Psoas muscle (tissue), 8 donors: ENCODE results near the gene ZFTA. TPM values are rescaled to one million over a fixed set of nuclear protein-coding genes. Genes with fewer than 3 reads are reported as not detected.

ENCODE experiments used
- ATAC-seq, 4 donors: fragments of 200-7000 bp; cut with Tn5 transposase; one replicate each; pipeline ENCODE4 v1.9.1; 2020; ENCODE audit warnings: moderate library complexity in 3 of 4, mild to moderate bottlenecking in 2 of 4
- DNase-seq, 2 donors: peaks; one replicate each; pipeline ENCODE4 v3.0.0-alpha.2; 2020
- H3K27ac ChIP-seq: fragments of 200-600 bp; one replicate; pipeline ENCODE4 v1.8.0; 2022
- H3K27me3 ChIP-seq, 3 donors: fragments of 200-600 bp in 1 of 3; one replicate each; pipeline versions ENCODE4 v1.6.1 to v1.8.0; 2013 to 2022; ENCODE audit warnings: low read length in 2 of 3, mild to moderate bottlenecking in 2 of 3, moderate library complexity in 1 of 3; ENCODE audit not compliant: insufficient read depth in 3 of 3
- H3K36me3 ChIP-seq, 2 donors: fragments of 200-600 bp in 1 of 2; one replicate each; pipeline versions ENCODE4 v1.6.1 to v1.8.0; 2013 to 2022; ENCODE audit warnings: low read depth in 1 of 2, mild to moderate bottlenecking in 1 of 2, moderate library complexity in 1 of 2; ENCODE audit not compliant: insufficient read depth in 1 of 2
- H3K4me1 ChIP-seq: fragments of 200-600 bp; one replicate; pipeline ENCODE4 v1.8.0; 2022
- H3K4me3 ChIP-seq: fragments of 200-600 bp; one replicate; pipeline ENCODE4 v1.8.0; 2022; ENCODE audit warnings: mild to moderate bottlenecking
- H3K9me3 ChIP-seq: fragments of 200-600 bp; one replicate; pipeline ENCODE4 v1.8.0; 2022
- CTCF ChIP-seq: fragments of 200-600 bp; IDR thresholded peaks from one replicate; pipeline ENCODE4 v1.8.0; 2022; ENCODE audit warnings: antibody characterized with exemption
- WGBS, 3 donors: extraction: QIAGEN DNeasy Blood & Tissue Kit; methylation state at CpG; one replicate each; pipeline versions ENCODE4 v1.1.6 to v1.1.7; 2013; 5-methylcytosine and 5-hydroxymethylcytosine counted together
- intact Hi-C, 2 donors: fragments of 100-400 bp; cut with DNase I; formaldehyde crosslinking; loops; one replicate each; pipeline versions ENCODE4 v1.11.0 to v1.14.2; 2022
- polyA plus RNA-seq, 3 donors: library from polyadenylated mRNA; stranded (reverse); fragments of 200-250 nt; gene quantifications; one replicate each; pipeline ENCODE4 v1.2.3, GENCODE V29; 2013
- total RNA-seq, 4 donors: library from RNA; stranded (reverse); fragmentation: NEBNext Ultra II Directional in 2 of 4; extraction: Animal tissue kit (Norgen Biotek cat#: 25700) in 2 of 4; gene quantifications; one replicate each; pipeline versions ENCODE4 v1.2.1 to v1.2.4, GENCODE V29; 2021 to 2023
- donor health status: healthy with polysubstance abuse.
- donor health status: DM: no; HTN: no; CAD: no; lungs with moderate emphysema.
- donor health status: Bipolar disorder and iron deficiency.
- donor health status: healthy.
- donor health status: DM: yes; HTN: yes; CAD: no.
- donor health status: DM: no; HTN: no; CAD: no.
- donor health status: DM: no; HTN: no; CAD: no.
- donor health status: DM: yes; HTN: yes; CAD: no.

Gene ZFTA
- total and polyA plus RNA-seq, 7 donors: 2.1 to 14.7 (median 7.5) TPM

GRCh38 chr11:63795066-63795465 is 26.5 kb upstream of the ZFTA start:
- DNase-seq (no peak), ATAC-seq (no peak)
- Histone ChIP-seq H3K36me3 (no peaks in the 10 kb centered on the region), H3K27me3 (no peaks in the 10 kb centered on the region), H3K27ac (no peak overlapping the region), H3K4me1 (no peaks in the 10 kb centered on the region), H3K9me3 (peaks cover 8% of the 10 kb centered on the region), H3K4me3 (no peak overlapping the region)
- WGBS, 3 donors: 78 to 82% (median 80%) methylated on average over 11 of the region's 11 CpGs
- intact Hi-C loops: no loop called here
- no peak for TF ChIP-seq CTCF

GRCh38 chr11:63793161-63793560 is 24.6 kb upstream of the ZFTA start:
- intact Hi-C loops: no loop called here
- Histone ChIP-seq H3K27me3 (no peaks in the 10 kb centered on the region), H3K27ac (no peak overlapping the region), H3K4me1 (no peaks in the 10 kb centered on the region), H3K4me3 (no peak overlapping the region), H3K9me3 (peaks cover 8% of the 10 kb centered on the region), H3K36me3 (no peaks in the 10 kb centered on the region)
- ATAC-seq (no peak), DNase-seq (no peak)
- no peak for TF ChIP-seq CTCF

GRCh38 chr11:63791495-63792167 is 23.1 kb upstream of the ZFTA start:
- peaks cover 8% of the 10 kb centered on the region for H3K9me3 ChIP-seq
- no peak for TF ChIP-seq CTCF
- no peaks in the 10 kb centered on the region for H3K4me1 ChIP-seq
- no peak for DNase-seq
- 86 to 95% (median 93%) methylated on average over 6 of the region's 6 CpGs for WGBS, 3 donors
- no peak for ATAC-seq
- H3K36me3 ChIP-seq: no peaks in the 10 kb centered on the region
- peaks cover 0 to 2% (median 0%) of the 10 kb centered on the region in 3 donors for H3K27me3 ChIP-seq
- H3K27ac ChIP-seq: no peak overlapping the region
- intact Hi-C loops: no loop called here
- no peak overlapping the region for H3K4me3 ChIP-seq

GRCh38 chr11:63785823-63786222 is 17.2 kb upstream of the ZFTA start:
- no peak for TF ChIP-seq CTCF
- intact Hi-C loops: no loop called here

More at GRCh38 chr11:63785823-63786222, 17.2 kb upstream of the ZFTA start:
- Histone ChIP-seq H3K4me3 (no peak overlapping the region), H3K4me1 (no peaks in the 10 kb centered on the region), H3K9me3 (no peaks in the 10 kb centered on the region), H3K27ac (no peak overlapping the region), H3K36me3 (no peaks in the 10 kb centered on the region), H3K27me3 (peaks cover 0 to 2% (median 0%) of the 10 kb centered on the region in 3 donors)
- WGBS, 3 donors: 85 to 90% (median 86%) methylated on average over 1 of the region's 1 CpG
- ATAC-seq (no peak), DNase-seq (no peak)
